CD14-positive monocyte (primary cell): ENCODE measurements around the gene BCS1L. TPM values are rescaled to one million over a fixed set of nuclear protein-coding genes. Genes with fewer than 3 reads are reported as not detected.
A peak's percentile ranks its signal among the peaks of the same experiment; 100 is the strongest.

Experiments
- DNase-seq, 3 donors: peaks; one replicate each; pipeline ENCODE4 v3.0.0-alpha.2; 2011 to 2022
- H2AFZ ChIP-seq: 2 replicates; pipeline ENCODE4 v1.6.0; 2012; ENCODE audit warnings: mild to moderate bottlenecking, low read depth, low read length, inconsistent platforms; ENCODE audit not compliant: insufficient read depth, poor library complexity, severe bottlenecking
- H3K27ac ChIP-seq, 2 donors: 1 replicate in 1 of 2; 2 replicates in 1 of 2; pipeline ENCODE4 v1.5.1; 2012 to 2013; ENCODE audit warnings: low read length in 2 of 2, control low read depth in 1 of 2, inconsistent platforms in 1 of 2, low read depth in 1 of 2, mild to moderate bottlenecking in 1 of 2
- H3K27me3 ChIP-seq, 2 donors: one replicate each; pipeline versions ENCODE4 v1.6.0 to v1.6.1; 2011 to 2013; ENCODE audit warnings: low read length in 2 of 2; ENCODE audit not compliant: control insufficient read depth in 2 of 2, insufficient read depth in 2 of 2
- H3K36me3 ChIP-seq, 2 donors: replicated peaks in 1 of 2; 1 replicate in 1 of 2; 2 replicates in 1 of 2; pipeline versions ENCODE4 v1.5.1 to v1.6.1; 2012 to 2013; ENCODE audit warnings: low read length in 2 of 2, control low read depth in 1 of 2, inconsistent platforms in 1 of 2, mild to moderate bottlenecking in 1 of 2; ENCODE audit not compliant: insufficient read depth in 2 of 2, control insufficient read depth in 1 of 2
- H3K4me1 ChIP-seq, 2 donors: 1 replicate in 1 of 2; 2 replicates in 1 of 2; pipeline versions ENCODE4 v1.5.1 to v1.6.1; 2012 to 2013; ENCODE audit warnings: low read length in 2 of 2, control low read depth in 1 of 2, inconsistent platforms in 1 of 2, mild to moderate bottlenecking in 1 of 2, moderate library complexity in 1 of 2; ENCODE audit not compliant: insufficient read depth in 2 of 2, control insufficient read depth in 1 of 2
- H3K4me2 ChIP-seq: replicated peaks from 2 replicates; pipeline ENCODE3; 2012; ENCODE audit warnings: low read length, moderate library complexity, mild to moderate bottlenecking; ENCODE audit not compliant: poor library complexity, severe bottlenecking; ENCODE audit errors: extremely low read depth
- H3K4me3 ChIP-seq, 3 experiments: fragments of 200-600 bp in 1 of 3; sonication (generic) in 1 of 3; replicated peaks in 1 of 3; 1 replicate in 2 of 3; 2 replicates in 1 of 3; pipeline ENCODE4 v1.5.1; 2011 to 2013; ENCODE audit warnings: low read length in 3 of 3, mild to moderate bottlenecking in 3 of 3, control low read depth in 2 of 3, low read depth in 2 of 3, inconsistent platforms in 1 of 3, moderate library complexity in 1 of 3
- H3K79me2 ChIP-seq: 2 replicates; pipeline ENCODE4 v1.6.0; 2012; ENCODE audit warnings: mild to moderate bottlenecking, control low read depth, inconsistent platforms, low read length, moderate library complexity; ENCODE audit not compliant: insufficient read depth
- H3K9ac ChIP-seq: 2 replicates; pipeline ENCODE4 v1.6.0; 2017; ENCODE audit warnings: low read length, mild to moderate bottlenecking; ENCODE audit not compliant: insufficient read depth, poor library complexity, severe bottlenecking
- H3K9me3 ChIP-seq, 2 donors: replicated peaks in 1 of 2; 1 replicate in 1 of 2; 2 replicates in 1 of 2; pipeline versions ENCODE4 v1.5.1 to v1.6.1; 2012 to 2013; ENCODE audit warnings: low read length in 2 of 2, control low read depth in 1 of 2; ENCODE audit not compliant: control insufficient read depth in 1 of 2, insufficient read depth in 1 of 2
- H4K20me1 ChIP-seq: 2 replicates; pipeline ENCODE4 v1.6.0; 2012; ENCODE audit warnings: mild to moderate bottlenecking, low read length, control low read depth, moderate library complexity; ENCODE audit not compliant: insufficient read depth
- H3K27ac Mint-ChIP-seq, 7 donors: one replicate each; pipeline ENCODE4 v1.8.0; 2020; ENCODE audit warnings: mild to moderate bottlenecking in 7 of 7, mixed read lengths in 7 of 7, moderate library complexity in 6 of 7, inconsistent platforms in 2 of 7
- H3K27me3 Mint-ChIP-seq, 3 donors: one replicate each; pipeline ENCODE4 v1.8.0; 2021 to 2022; ENCODE audit warnings: low read depth in 3 of 3, mild to moderate bottlenecking in 3 of 3, mixed read lengths in 3 of 3, moderate library complexity in 3 of 3, inconsistent platforms in 1 of 3
- H3K36me3 Mint-ChIP-seq, 2 donors: one replicate each; pipeline ENCODE4 v1.8.0; 2020; ENCODE audit warnings: mixed read lengths in 2 of 2, inconsistent platforms in 1 of 2, mild to moderate bottlenecking in 1 of 2
- H3K4me1 Mint-ChIP-seq: one replicate; pipeline ENCODE4 v1.8.0; 2020; ENCODE audit warnings: mild to moderate bottlenecking, mixed read lengths
- H3K4me3 Mint-ChIP-seq, 2 donors: one replicate each; pipeline ENCODE4 v1.8.0; 2020; ENCODE audit warnings: mild to moderate bottlenecking in 2 of 2, mixed read lengths in 2 of 2, moderate library complexity in 1 of 2
- H3K9me3 Mint-ChIP-seq, 7 donors: one replicate each; pipeline ENCODE4 v1.8.0; 2020 to 2022; ENCODE audit warnings: mixed read lengths in 7 of 7, mild to moderate bottlenecking in 6 of 7, moderate library complexity in 6 of 7, inconsistent platforms in 2 of 7
- CTCF ChIP-seq: fragments of 200-600 bp; IDR thresholded peaks from one replicate; pipeline ENCODE4 v1.8.0; 2022; ENCODE audit warnings: antibody characterized with exemption, mild to moderate bottlenecking
- WGBS: methylation state at CpG from one replicate; pipeline ENCODE4 v1.1.5; 2013; ENCODE audit warnings: missing lambda C conversion rate; ENCODE audit not compliant: insufficient coverage; 5-methylcytosine and 5-hydroxymethylcytosine counted together
- intact Hi-C, 2 donors: fragments of 100-400 bp; cut with micrococcal nuclease; formaldehyde crosslinking; loops; one replicate each; pipeline versions ENCODE4 v1.15.0 to v1.15.1; 2023
- polyA plus RNA-seq, 3 donors: library from polyadenylated mRNA; depleted of rRNA in 1 of 3; unstranded in 2 of 3; stranded (reverse) in 1 of 3; fragments of 300-500 nt in 2 of 3; fragments of >200 nt in 1 of 3; fragmentation: Illumina TruSeq in 2 of 3; gene quantifications; 1 replicate in 2 of 3; 2 replicates in 1 of 3; pipeline ENCODE4 v1.2.3, GENCODE V29; 2012 to 2021

Gene BCS1L
- polyA plus RNA-seq, 3 donors: 10.5 to 42.9 (median 12.3) TPM

GRCh38 chr2:218659988-218660358 lies 490 bp downstream of the BCS1L start:
- H3K4me1 ChIP-seq: peaks cover 15 to 19% of the 10 kb centered on the region in 2 donors
- Mint-ChIP-seq H3K27ac (peak overlapping the region in 6 of 7 donors; percentile 76 to 91 (median 84)), H3K4me1 (peaks cover 23% of the 10 kb centered on the region), H3K9me3 (no peaks in the 10 kb centered on the region), H3K27me3 (no peaks in the 10 kb centered on the region), H3K36me3 (peaks cover 52 to 60% of the 10 kb centered on the region in 2 donors), H3K4me3 (peak overlapping the region; percentile 98 to 99)
- intact Hi-C loops: no loop called here
- peak overlapping the region in 1 of 2 donors; percentile 66 for H3K27ac ChIP-seq
- H3K9me3 ChIP-seq: no peaks in the 10 kb centered on the region
- H4K20me1 ChIP-seq: no peaks in the 10 kb centered on the region
- 21% methylated on average over 8 of the region's 8 CpGs for WGBS
- H3K9ac ChIP-seq: peak overlapping the region; percentile 63
- H3K27me3 ChIP-seq: no peaks in the 10 kb centered on the region
- H3K4me2 ChIP-seq: peak overlapping the region; percentile 87
- peaks cover 25% of the 10 kb centered on the region for H3K79me2 ChIP-seq
- peak overlapping the region; percentile 92 for H2AFZ ChIP-seq
- H3K36me3 ChIP-seq: peaks cover 48 to 66% of the 10 kb centered on the region in 2 donors
- peak overlapping the region; percentile 46 to 88 (median 87) for H3K4me3 ChIP-seq
- TF ChIP-seq CTCF: no peak
- DNase-seq: no peak

- Histone ChIP-seq H2AFZ (no peak overlapping the region), H3K9me3 (no peaks in the 10 kb centered on the region), H3K4me2 (no peak overlapping the region), H3K27me3 (no peaks in the 10 kb centered on the region), H3K27ac (no peak overlapping the region), H3K4me3 (no peak overlapping the region), H3K79me2 (peaks cover 23% of the 10 kb centered on the region), H3K36me3 (peaks cover 50 to 63% of the 10 kb centered on the region in 2 donors), H4K20me1 (no peaks in the 10 kb centered on the region), H3K4me1 (peaks cover 15 to 19% of the 10 kb centered on the region in 2 donors), H3K9ac (no peak overlapping the region)
- intact Hi-C loops: no loop called here
- TF ChIP-seq CTCF: no peak
- peaks cover 0 to 3% (median 0%) of the 10 kb centered on the region in 3 donors for H3K27me3 Mint-ChIP-seq
- H3K9me3 Mint-ChIP-seq: no peaks in the 10 kb centered on the region
- 90% methylated on average over 7 of the region's 7 CpGs for WGBS
- DNase-seq: no peak
- H3K4me1 Mint-ChIP-seq: peaks cover 21% of the 10 kb centered on the region
- H3K36me3 Mint-ChIP-seq: peaks cover 52 to 62% of the 10 kb centered on the region in 2 donors
- H3K4me3 Mint-ChIP-seq: no peak overlapping the region
- H3K27ac Mint-ChIP-seq: peak overlapping the region in 2 of 7 donors; percentile 20 to 26
Observed at GRCh38 chr2:218662377-218662776, 2.9 kb downstream of the BCS1L start.
